Peyer's patch (tissue), 4 donors: Measurements from ENCODE around the gene MAN1A1.

Experiments used
- CTCF ChIP-seq, 6 experiments: fragments of 450-650 bp in 4 of 6; fragments of 200-600 bp in 2 of 6; sonication (generic) in 1 of 6; IDR thresholded peaks; one replicate each; pipeline ENCODE4 v1.5.1; 2017 to 2019; ENCODE audit warnings: antibody characterized with exemption in 6 of 6, mild to moderate bottlenecking in 3 of 6, moderate library complexity in 1 of 6
- POLR2A ChIP-seq, 2 donors: fragments of 450-650 bp; IDR thresholded peaks; one replicate each; pipeline ENCODE4 v1.5.1; 2017; ENCODE audit warnings: antibody characterized with exemption in 2 of 2, mild to moderate bottlenecking in 2 of 2, moderate library complexity in 2 of 2

GRCh38 chr6:119197271-119197670, 152.3 kb downstream of the MAN1A1 start:
- TF ChIP-seq CTCF (IDR thresholded peaks at IDR 0.05): no peak
- no peak for TF ChIP-seq POLR2A (IDR thresholded peaks at IDR 0.05)
